SU-DHL-6 (cell line): ENCODE data around the gene MRPS6.

Experiments
- H2AFZ ChIP-seq: fragments of 200-600 bp; sonication (generic); 2 replicates; pipeline ENCODE4 v1.6.1; 2014; ENCODE audit warnings: low read depth, mild to moderate bottlenecking, moderate library complexity, mixed read lengths, antibody characterized with exemption, low read length; ENCODE audit not compliant: severe bottlenecking
- H3F3A ChIP-seq: fragments of 200-600 bp; shearing (Covaris generic); 2 replicates; pipeline ENCODE4 v1.6.0; 2016; ENCODE audit warnings: antibody characterized with exemption, mild to moderate bottlenecking; ENCODE audit not compliant: insufficient read depth
- H3K27ac ChIP-seq: fragments of 200-600 bp; sonication (generic); 2 replicates; pipeline ENCODE4 v1.5.1; 2016; ENCODE audit warnings: low read depth, mild to moderate bottlenecking, low read length, moderate library complexity, mixed read lengths
- H3K27me3 ChIP-seq: fragments of 200-600 bp; sonication (generic), shearing (Covaris generic); 2 replicates; pipeline ENCODE4 v1.6.0; 2014; ENCODE audit warnings: mild to moderate bottlenecking, low read length
- H3K36me3 ChIP-seq: fragments of 200-600 bp; sonication (generic); 2 replicates; pipeline ENCODE4 v1.6.1; 2014; ENCODE audit warnings: mild to moderate bottlenecking, low read length, mixed read lengths
- H3K4me2 ChIP-seq: fragments of 300-600, 200-600 bp; shearing (Covaris generic), sonication (generic); 2 replicates; pipeline ENCODE4 v1.6.0; 2014; ENCODE audit warnings: low read length, low read depth, mild to moderate bottlenecking; ENCODE audit not compliant: poor library complexity, severe bottlenecking
- H3K4me3 ChIP-seq: fragments of 200-600 bp; sonication (generic); 2 replicates; pipeline ENCODE4 v1.5.1; 2014; ENCODE audit warnings: antibody characterized with exemption, low read length, mild to moderate bottlenecking, mixed read lengths; ENCODE audit not compliant: insufficient read depth, poor library complexity, severe bottlenecking
- H3K79me2 ChIP-seq: fragments of 200-600 bp; sonication (generic); 2 replicates; pipeline ENCODE4 v1.6.1; 2014; ENCODE audit warnings: mild to moderate bottlenecking, low read length, moderate library complexity; ENCODE audit not compliant: insufficient read depth
- H3K9ac ChIP-seq: fragments of 200-600 bp; sonication (generic); 2 replicates; pipeline ENCODE4 v1.7.0; 2014; ENCODE audit warnings: mild to moderate bottlenecking, low read length
- H3K9me2 ChIP-seq: fragments of 200-600 bp; sonication (generic); replicated peaks from 2 replicates; pipeline ENCODE4 v1.6.1; 2014; ENCODE audit warnings: low read length; ENCODE audit not compliant: insufficient read depth
- H3K9me3 ChIP-seq: fragments of 200-600 bp; sonication (generic); 2 replicates; pipeline ENCODE4 v1.6.1; 2014; ENCODE audit warnings: low read length, mixed read lengths; ENCODE audit not compliant: insufficient read depth
- H4K20me1 ChIP-seq: fragments of 200-600 bp; sonication (generic); 2 replicates; pipeline ENCODE4 v1.6.1; 2014; ENCODE audit warnings: low read depth, mild to moderate bottlenecking, antibody characterized with exemption, low read length, moderate library complexity, mixed read lengths
- EZH2phosphoT487 ChIP-seq: fragments of 200-600 bp; sonication (generic), shearing (Covaris generic); conservative IDR thresholded peaks from 2 replicates; pipeline ENCODE4 v1.6.1; 2018; ENCODE audit warnings: mild to moderate bottlenecking, antibody characterized with exemption, low read length, moderate library complexity, mixed read lengths
- TF ChIP-seq, protein P1 (sequence below): fragments of 200-600 bp; sonication (generic); IDR thresholded peaks from one replicate; pipeline ENCODE4 v1.5.1; 2017; ENCODE audit warnings: antibody characterized with exemption, mild to moderate bottlenecking, low read length, moderate library complexity; ENCODE audit not compliant: insufficient read depth, poor library complexity, severe bottlenecking

Gene MRPS6

DNA sequence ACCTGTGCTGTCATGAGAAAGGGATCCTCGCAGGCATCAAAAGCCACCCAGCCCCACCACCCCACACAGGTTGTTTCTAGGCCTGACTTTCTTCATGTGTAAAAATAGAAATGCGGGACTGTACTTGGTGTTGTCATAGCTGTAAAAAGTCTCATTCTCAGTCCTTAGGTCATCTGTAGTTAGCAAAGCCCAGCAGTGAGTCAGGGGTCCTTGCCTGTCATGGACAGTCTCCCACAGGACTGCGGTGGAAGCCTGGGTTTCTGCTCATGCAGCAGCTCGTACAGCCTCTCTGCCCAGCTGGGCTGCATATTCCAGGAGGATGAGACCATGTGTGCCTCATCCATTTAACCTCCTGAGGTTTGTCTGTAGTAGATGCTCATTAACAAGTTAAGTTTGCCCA lies 58.2 kb downstream of the MRPS6 start:
- no peaks in the 10 kb centered on the region for H4K20me1 ChIP-seq
- no peak overlapping the region for H3K27ac ChIP-seq
- no peaks in the 10 kb centered on the region for H3K27me3 ChIP-seq
- H3K36me3 ChIP-seq, result 0 out of 2 replicates have a peak, but pooled peaks cover under 1% of the 10 kb centered on the region
- no peaks in the 10 kb centered on the region for H3K9me2 ChIP-seq
- peaks cover 24% of the 10 kb centered on the region; the same call in 1 of the 2 replicates for H3K79me2 ChIP-seq
- no peaks in the 10 kb centered on the region for H3K9me3 ChIP-seq
- H3K4me3 ChIP-seq, result no peak overlapping the region
- no peak overlapping the region for H2AFZ ChIP-seq
- H3K4me2 ChIP-seq, result no peak overlapping the region
- no peak for TF ChIP-seq EZH2phosphoT487
- TF ChIP-seq, protein P1, sequence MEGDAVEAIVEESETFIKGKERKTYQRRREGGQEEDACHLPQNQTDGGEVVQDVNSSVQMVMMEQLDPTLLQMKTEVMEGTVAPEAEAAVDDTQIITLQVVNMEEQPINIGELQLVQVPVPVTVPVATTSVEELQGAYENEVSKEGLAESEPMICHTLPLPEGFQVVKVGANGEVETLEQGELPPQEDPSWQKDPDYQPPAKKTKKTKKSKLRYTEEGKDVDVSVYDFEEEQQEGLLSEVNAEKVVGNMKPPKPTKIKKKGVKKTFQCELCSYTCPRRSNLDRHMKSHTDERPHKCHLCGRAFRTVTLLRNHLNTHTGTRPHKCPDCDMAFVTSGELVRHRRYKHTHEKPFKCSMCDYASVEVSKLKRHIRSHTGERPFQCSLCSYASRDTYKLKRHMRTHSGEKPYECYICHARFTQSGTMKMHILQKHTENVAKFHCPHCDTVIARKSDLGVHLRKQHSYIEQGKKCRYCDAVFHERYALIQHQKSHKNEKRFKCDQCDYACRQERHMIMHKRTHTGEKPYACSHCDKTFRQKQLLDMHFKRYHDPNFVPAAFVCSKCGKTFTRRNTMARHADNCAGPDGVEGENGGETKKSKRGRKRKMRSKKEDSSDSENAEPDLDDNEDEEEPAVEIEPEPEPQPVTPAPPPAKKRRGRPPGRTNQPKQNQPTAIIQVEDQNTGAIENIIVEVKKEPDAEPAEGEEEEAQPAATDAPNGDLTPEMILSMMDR, result no peak
- no peaks in the 10 kb centered on the region for H3F3A ChIP-seq
- no peak overlapping the region for H3K9ac ChIP-seq

DNA sequence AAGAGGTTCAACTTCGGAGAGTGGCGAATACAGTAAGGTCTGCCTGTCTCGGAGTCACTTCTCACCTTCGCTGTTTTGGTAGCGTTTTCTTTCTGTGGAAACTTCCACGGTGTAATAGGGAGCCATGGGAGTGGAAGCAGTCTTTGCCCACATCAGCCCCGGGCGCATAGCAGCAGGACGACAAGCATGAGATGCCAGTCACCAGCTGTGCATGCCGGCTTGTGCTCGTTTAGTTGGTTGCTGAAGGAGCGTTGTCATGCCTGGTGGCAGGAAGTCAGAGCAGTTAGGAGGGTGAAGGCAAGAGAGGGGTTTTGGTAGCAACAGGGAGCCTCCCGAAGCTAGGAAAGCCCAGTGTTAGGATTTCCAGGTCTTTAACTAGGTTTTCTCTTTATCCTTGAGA lies 58.8 kb downstream of the MRPS6 start:
- Histone ChIP-seq H3K9me2 (no peaks in the 10 kb centered on the region), H4K20me1 (no peaks in the 10 kb centered on the region), H3K9ac (no peak overlapping the region), H2AFZ (no peak overlapping the region), H3K4me2 (no peak overlapping the region), H3F3A (no peaks in the 10 kb centered on the region), H3K4me3 (no peak overlapping the region), H3K9me3 (no peaks in the 10 kb centered on the region; the same call in 1 of the 2 replicates), H3K27me3 (no peaks in the 10 kb centered on the region), H3K27ac (no peak overlapping the region), H3K36me3 (peaks cover 6% of the 10 kb centered on the region; the same call in 1 of the 2 replicates), H3K79me2 (peaks cover 24% of the 10 kb centered on the region; the same call in 1 of the 2 replicates)
- TF ChIP-seq, protein P1, result no peak
- no peak for TF ChIP-seq EZH2phosphoT487

DNA sequence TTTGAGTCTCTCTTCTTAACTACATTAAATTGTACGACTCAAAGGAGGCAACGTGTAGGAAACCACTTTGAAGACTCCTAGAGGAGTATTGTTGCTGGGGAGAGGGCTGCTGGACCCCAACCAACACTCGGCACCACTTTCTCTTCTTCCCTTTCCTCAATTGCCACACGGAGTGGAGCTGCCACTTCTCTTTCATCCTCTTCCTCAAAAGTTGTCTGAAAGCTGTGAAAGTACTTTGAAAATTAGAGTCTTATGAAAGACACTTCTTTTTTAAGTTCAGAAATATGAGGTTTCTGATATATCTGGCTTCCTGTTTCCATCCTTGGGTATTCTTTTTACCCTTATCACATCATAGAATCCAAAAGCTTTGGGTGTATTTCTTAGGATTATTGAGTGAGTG lies 59.5 kb downstream of the MRPS6 start:
- no peaks in the 10 kb centered on the region for H3F3A ChIP-seq
- no peak overlapping the region for H3K9ac ChIP-seq
- no peak overlapping the region for H3K4me2 ChIP-seq
- H4K20me1 ChIP-seq, result no peaks in the 10 kb centered on the region
- peaks cover 29% of the 10 kb centered on the region; the same call in 1 of the 2 replicates for H3K79me2 ChIP-seq
- H3K27ac ChIP-seq, result no peak overlapping the region
- H2AFZ ChIP-seq, result no peak overlapping the region
- TF ChIP-seq EZH2phosphoT487, result no peak
- TF ChIP-seq, protein P1, result no peak
- no peaks in the 10 kb centered on the region; the same call in 1 of the 2 replicates for H3K9me3 ChIP-seq
- H3K9me2 ChIP-seq, result no peaks in the 10 kb centered on the region
- no peak overlapping the region for H3K4me3 ChIP-seq
- no peaks in the 10 kb centered on the region for H3K27me3 ChIP-seq
- peaks cover 11% of the 10 kb centered on the region; the same call in 1 of the 2 replicates for H3K36me3 ChIP-seq
